ENCODE data around the gene PCSK9.

DNA sequence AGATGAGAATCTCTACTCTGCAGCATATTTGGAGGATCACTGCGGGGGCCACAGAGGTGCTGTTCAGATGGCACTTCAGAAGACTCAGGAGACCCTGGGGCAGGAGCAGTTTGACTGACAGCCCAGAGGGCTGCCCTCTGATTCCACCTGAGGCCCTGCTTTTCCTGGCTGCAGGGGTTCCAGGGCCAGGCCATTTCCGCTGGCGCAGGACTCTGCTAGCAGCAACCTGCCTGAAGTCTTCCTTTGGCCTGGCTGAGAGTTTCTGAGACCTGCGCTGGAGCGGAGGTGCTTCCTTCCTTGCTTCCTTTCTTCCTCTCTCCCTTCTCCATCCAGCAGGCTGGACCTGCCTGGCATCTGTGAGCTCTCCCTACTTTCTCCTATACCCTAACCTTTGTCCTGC is 11.8 kb downstream of the PCSK9 start:
- TF ChIP-seq, protein P1, sequence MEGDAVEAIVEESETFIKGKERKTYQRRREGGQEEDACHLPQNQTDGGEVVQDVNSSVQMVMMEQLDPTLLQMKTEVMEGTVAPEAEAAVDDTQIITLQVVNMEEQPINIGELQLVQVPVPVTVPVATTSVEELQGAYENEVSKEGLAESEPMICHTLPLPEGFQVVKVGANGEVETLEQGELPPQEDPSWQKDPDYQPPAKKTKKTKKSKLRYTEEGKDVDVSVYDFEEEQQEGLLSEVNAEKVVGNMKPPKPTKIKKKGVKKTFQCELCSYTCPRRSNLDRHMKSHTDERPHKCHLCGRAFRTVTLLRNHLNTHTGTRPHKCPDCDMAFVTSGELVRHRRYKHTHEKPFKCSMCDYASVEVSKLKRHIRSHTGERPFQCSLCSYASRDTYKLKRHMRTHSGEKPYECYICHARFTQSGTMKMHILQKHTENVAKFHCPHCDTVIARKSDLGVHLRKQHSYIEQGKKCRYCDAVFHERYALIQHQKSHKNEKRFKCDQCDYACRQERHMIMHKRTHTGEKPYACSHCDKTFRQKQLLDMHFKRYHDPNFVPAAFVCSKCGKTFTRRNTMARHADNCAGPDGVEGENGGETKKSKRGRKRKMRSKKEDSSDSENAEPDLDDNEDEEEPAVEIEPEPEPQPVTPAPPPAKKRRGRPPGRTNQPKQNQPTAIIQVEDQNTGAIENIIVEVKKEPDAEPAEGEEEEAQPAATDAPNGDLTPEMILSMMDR (IDR thresholded peaks at IDR 0.05): no peak
- no peak for TF ChIP-seq POLR2A (IDR thresholded peaks at IDR 0.05)

All from testis (tissue), 2 donors.